Gastroesophageal sphincter (tissue), 3 donors: ENCODE results near the gene GALNT5.

ENCODE experiments used
- CTCF ChIP-seq, 4 experiments: fragments of 200-600 bp in 2 of 4; fragments of 450-650 bp in 2 of 4; sonication (generic) in 1 of 4; IDR thresholded peaks; one replicate each; pipeline ENCODE4 v1.5.1; 2017 to 2019; ENCODE audit warnings: antibody characterized with exemption in 4 of 4, mild to moderate bottlenecking in 2 of 4, moderate library complexity in 2 of 4
- POLR2A ChIP-seq, 2 donors: fragments of 450-650 bp; IDR thresholded peaks; one replicate each; pipeline ENCODE4 v1.6.1; 2017; ENCODE audit warnings: antibody characterized with exemption in 2 of 2, mild to moderate bottlenecking in 2 of 2, moderate library complexity in 1 of 2

DNA sequence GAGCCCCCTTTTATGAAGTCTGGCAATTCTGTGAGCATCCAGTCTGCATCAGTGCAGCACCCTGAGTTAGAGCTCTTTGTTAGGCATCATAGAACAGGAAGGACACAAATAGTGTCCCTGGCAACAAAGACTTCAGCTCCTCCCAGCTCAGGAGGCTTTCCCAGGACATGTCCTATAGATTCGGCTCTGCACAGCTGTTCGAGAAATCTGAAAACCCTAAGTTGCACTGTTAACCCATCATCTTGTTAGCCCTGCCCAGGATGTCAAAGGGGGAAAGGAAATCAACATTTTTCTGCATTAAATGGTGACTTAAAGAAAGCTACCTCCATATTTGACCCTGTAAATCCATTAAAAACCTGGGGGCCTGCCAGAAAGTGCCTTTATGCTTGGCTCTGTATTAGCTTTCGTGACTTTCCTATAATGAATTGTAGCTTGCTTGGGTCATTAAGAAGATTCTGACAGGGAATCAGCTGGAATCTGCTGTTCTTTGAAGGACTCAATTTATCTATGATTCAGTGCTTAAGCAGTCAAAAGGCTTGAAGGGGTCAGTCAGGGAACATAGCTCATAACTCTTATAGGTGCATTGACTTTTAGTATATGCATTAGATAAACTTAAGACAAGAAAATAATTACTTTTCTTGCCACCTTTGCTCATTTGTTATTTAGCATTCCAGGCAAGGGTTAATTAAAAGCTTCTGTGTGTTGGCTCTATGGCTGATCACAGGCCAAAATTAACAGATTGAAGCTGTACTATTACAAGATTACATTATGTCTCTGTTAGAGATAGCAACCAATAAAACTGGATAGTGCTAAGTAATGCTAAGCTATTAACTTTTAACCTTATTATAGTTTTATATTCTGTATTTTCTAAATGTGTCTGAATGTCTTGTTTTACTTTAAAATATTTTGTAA is 47.6 kb downstream of the GALNT5 start:
- TF ChIP-seq POLR2A (IDR thresholded peaks at IDR 0.05) (no peak), CTCF (IDR thresholded peaks at IDR 0.05) (no peak)
